ENCODE data around the gene ITGB6.
A peak's percentile ranks its signal among the peaks of the same experiment; 100 is the strongest.

Gene ITGB6

GRCh38 chr2:160203422-160203821, 3.4 kb upstream of the ITGB6 start:
- TF ChIP-seq, protein P1, sequence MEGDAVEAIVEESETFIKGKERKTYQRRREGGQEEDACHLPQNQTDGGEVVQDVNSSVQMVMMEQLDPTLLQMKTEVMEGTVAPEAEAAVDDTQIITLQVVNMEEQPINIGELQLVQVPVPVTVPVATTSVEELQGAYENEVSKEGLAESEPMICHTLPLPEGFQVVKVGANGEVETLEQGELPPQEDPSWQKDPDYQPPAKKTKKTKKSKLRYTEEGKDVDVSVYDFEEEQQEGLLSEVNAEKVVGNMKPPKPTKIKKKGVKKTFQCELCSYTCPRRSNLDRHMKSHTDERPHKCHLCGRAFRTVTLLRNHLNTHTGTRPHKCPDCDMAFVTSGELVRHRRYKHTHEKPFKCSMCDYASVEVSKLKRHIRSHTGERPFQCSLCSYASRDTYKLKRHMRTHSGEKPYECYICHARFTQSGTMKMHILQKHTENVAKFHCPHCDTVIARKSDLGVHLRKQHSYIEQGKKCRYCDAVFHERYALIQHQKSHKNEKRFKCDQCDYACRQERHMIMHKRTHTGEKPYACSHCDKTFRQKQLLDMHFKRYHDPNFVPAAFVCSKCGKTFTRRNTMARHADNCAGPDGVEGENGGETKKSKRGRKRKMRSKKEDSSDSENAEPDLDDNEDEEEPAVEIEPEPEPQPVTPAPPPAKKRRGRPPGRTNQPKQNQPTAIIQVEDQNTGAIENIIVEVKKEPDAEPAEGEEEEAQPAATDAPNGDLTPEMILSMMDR (IDR thresholded peaks at IDR 0.05; ENCODE audit: insufficient read depth, low read depth, low read length, missing control alignments): no peak
- H3K4me3 ChIP-seq (ENCODE audit: low read length): no peak overlapping the region
- DNase-seq (ENCODE audit: low read depth): no peak

DNA sequence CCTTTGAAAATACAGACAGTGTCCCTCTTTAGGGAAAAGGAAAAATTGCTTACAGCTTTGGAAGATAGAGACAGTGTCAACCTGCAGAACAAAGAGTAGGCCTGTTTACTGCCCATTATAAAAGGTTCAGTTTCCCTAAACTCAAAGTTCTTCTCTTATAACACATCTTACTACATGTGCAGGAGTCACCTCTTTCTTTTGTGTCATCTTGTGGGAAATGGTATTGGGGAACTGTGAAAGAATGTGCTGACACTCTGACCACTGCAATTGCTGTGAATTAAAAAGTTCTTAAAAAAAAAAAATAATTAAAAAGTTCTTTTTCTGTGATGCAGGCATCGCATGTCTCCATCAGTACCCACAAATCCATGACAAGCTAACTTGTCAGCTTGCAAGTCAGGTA, 2.9 kb upstream of the ITGB6 start:
- DNase-seq (ENCODE audit: low read depth): no peak
- TF ChIP-seq, protein P1 (IDR thresholded peaks at IDR 0.05; ENCODE audit: insufficient read depth, low read depth, low read length, missing control alignments): no peak
- no peak overlapping the region for H3K4me3 ChIP-seq (ENCODE audit: low read length)

- DNase-seq (ENCODE audit: low read depth): no peak
- H3K4me3 ChIP-seq (ENCODE audit: low read length): no peak overlapping the region
- TF ChIP-seq, protein P1 (IDR thresholded peaks at IDR 0.05; ENCODE audit: insufficient read depth, low read depth, low read length, missing control alignments): no peak
Measured at GRCh38 chr2:160201849-160202539, 1.9 kb upstream of the ITGB6 start.

GRCh38 chr2:160200921-160201320, 849 bp upstream of the ITGB6 start:
- no peak for DNase-seq (ENCODE audit: low read depth)
- no peak overlapping the region for H3K4me3 ChIP-seq (ENCODE audit: low read length)
- TF ChIP-seq, protein P1 (IDR thresholded peaks at IDR 0.05; ENCODE audit: insufficient read depth, low read depth, low read length, missing control alignments): no peak

GRCh38 chr2:160199053-160199452, 1.0 kb downstream of the ITGB6 start:
- TF ChIP-seq, protein P1 (IDR thresholded peaks at IDR 0.05; ENCODE audit: insufficient read depth, low read depth, low read length, missing control alignments): no peak
- DNase-seq (ENCODE audit: low read depth): no peak
- H3K4me3 ChIP-seq (ENCODE audit: low read length): peak overlapping the region; percentile 66

GRCh38 chr2:160197587-160197986, 2.5 kb downstream of the ITGB6 start:
- no peak for DNase-seq (ENCODE audit: low read depth)
- TF ChIP-seq, protein P1 (IDR thresholded peaks at IDR 0.05; ENCODE audit: insufficient read depth, low read depth, low read length, missing control alignments): no peak
- H3K4me3 ChIP-seq (ENCODE audit: low read length): no peak overlapping the region

DNA sequence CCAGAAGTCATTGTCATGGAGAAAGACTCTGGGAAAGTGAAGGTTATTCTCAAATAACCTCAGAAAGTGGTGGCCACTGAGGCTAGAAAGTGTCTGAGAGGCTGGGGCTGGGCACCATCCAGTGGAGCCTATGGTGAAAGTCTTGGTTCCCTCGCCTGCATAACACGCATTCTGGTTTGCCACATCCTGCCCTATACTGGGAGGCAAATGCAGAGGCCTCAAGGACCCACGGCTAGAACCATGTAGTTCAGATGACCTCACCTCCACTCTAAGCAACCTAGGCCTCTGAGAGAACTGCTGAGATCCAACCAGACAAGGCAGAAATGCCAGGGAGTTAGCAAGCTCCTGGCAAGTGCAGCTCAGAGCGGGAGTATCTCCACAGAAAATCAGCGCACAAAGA, 5.1 kb downstream of the ITGB6 start:
- TF ChIP-seq, protein P1 (IDR thresholded peaks at IDR 0.05; ENCODE audit: insufficient read depth, low read depth, low read length, missing control alignments): no peak
- no peak overlapping the region for H3K4me3 ChIP-seq (ENCODE audit: low read length)
- no peak for DNase-seq (ENCODE audit: low read depth)
